IMR-90 (cell line): ENCODE results near the gene PAMR1. TPM values are rescaled to one million over a fixed set of nuclear protein-coding genes. Genes with fewer than 3 reads are reported as not detected.

Experiments
- ATAC-seq: fragments of 200-7000 bp; cut with Tn5 transposase; 2 replicates; pipeline ENCODE4 v1.9.1; 2020; ENCODE audit warnings: low read depth, mild to moderate bottlenecking, moderate library complexity
- Bru-seq: library from RNA; stranded (reverse); fragments of 400-500 nt; gene quantifications from one replicate; lab custom pipeline; 2021; lab: Mats Ljungman, UMichigan
- BruChase-seq, 2 experiments: library from RNA; stranded (reverse); fragments of 400-500 nt; gene quantifications; one replicate each; lab custom pipeline; 2021; lab: Mats Ljungman, UMichigan
- BruUV-seq: library from RNA; stranded (reverse); fragments of 400-500 nt; replicated peaks from 2 replicates; lab custom pipeline; 2021; lab: Mats Ljungman, UMichigan
- CTCF ChIA-PET: fragments of 300-600 bp; formaldehyde crosslinking; extraction: SDS; loops from one replicate; lab custom pipeline; 2021; ENCODE audit warnings: antibody characterized with exemption; lab: Yijun Ruan, JAX
- POLR2A ChIA-PET: fragments of 300-600 bp; sonication (Branson Sonifier 250); formaldehyde crosslinking; loops from one replicate; lab custom pipeline; 2022; ENCODE audit warnings: antibody characterized with exemption; ENCODE audit not compliant: unreplicated experiment; lab: Charles Lee
- DNase-seq: peaks from one replicate; pipeline ENCODE4 v3.0.0; 2013
- H2AFZ ChIP-seq: replicated peaks from 2 replicates; pipeline ENCODE3; 2013; ENCODE audit warnings: low read length, mild to moderate bottlenecking; ENCODE audit not compliant: poor library complexity
- H2AK5ac ChIP-seq: 2 replicates; pipeline ENCODE4 v1.6.1; 2013; ENCODE audit warnings: low read depth, low read length, inconsistent platforms
- H2AK9ac ChIP-seq: replicated peaks from 2 replicates; pipeline ENCODE3; 2013; ENCODE audit warnings: mild to moderate bottlenecking, low read depth, low read length, moderate library complexity; ENCODE audit not compliant: poor library complexity
- H2BK120ac ChIP-seq: 2 replicates; pipeline ENCODE4 v1.6.1; 2013; ENCODE audit warnings: low read depth, low read length, inconsistent platforms
- H2BK15ac ChIP-seq: 3 replicates; pipeline ENCODE4 v1.6.1; 2013; ENCODE audit warnings: low read depth, low read length, inconsistent platforms
- H2BK20ac ChIP-seq: 2 replicates; pipeline ENCODE4 v1.6.1; 2013; ENCODE audit warnings: low read depth, mild to moderate bottlenecking, inconsistent platforms, low read length, moderate library complexity
- H2BK5ac ChIP-seq: 2 replicates; pipeline ENCODE4 v1.6.1; 2013; ENCODE audit warnings: mild to moderate bottlenecking, low read depth, low read length, inconsistent platforms; ENCODE audit not compliant: poor library complexity, severe bottlenecking
- H3K14ac ChIP-seq: replicated peaks from 2 replicates; pipeline ENCODE4 v1.6.1; 2013; ENCODE audit warnings: low read depth, low read length, inconsistent platforms
- H3K18ac ChIP-seq: 2 replicates; pipeline ENCODE4 v1.6.1; 2013; ENCODE audit warnings: low read depth, low read length, control low read depth
- H3K23ac ChIP-seq: 2 replicates; pipeline ENCODE4 v1.6.1; 2013; ENCODE audit warnings: low read depth, low read length, inconsistent platforms
- H3K27ac ChIP-seq: 2 replicates; pipeline ENCODE4 v1.5.1; 2013; ENCODE audit warnings: mild to moderate bottlenecking, control low read depth, low read length; ENCODE audit not compliant: insufficient read depth
- H3K27me3 ChIP-seq: 2 replicates; pipeline ENCODE4 v1.6.1; 2013; ENCODE audit warnings: low read length; ENCODE audit not compliant: control insufficient read depth, insufficient read depth
- H3K36me3 ChIP-seq: 2 replicates; pipeline ENCODE4 v1.6.1; 2013; ENCODE audit warnings: low read length, mixed read lengths; ENCODE audit not compliant: control insufficient read depth, insufficient read depth
- H3K4ac ChIP-seq: 2 replicates; pipeline ENCODE4 v1.6.1; 2013; ENCODE audit warnings: low read depth, low read length, inconsistent platforms
- H3K4me1 ChIP-seq: 2 replicates; pipeline ENCODE4 v1.6.1; 2013; ENCODE audit warnings: low read length, mixed read lengths; ENCODE audit not compliant: control insufficient read depth, insufficient read depth
- H3K4me2 ChIP-seq: 2 replicates; pipeline ENCODE4 v1.6.1; 2013; ENCODE audit warnings: low read depth, mild to moderate bottlenecking, control low read depth, low read length, moderate library complexity
- H3K4me3 ChIP-seq: 2 replicates; pipeline ENCODE4 v1.5.1; 2013; ENCODE audit warnings: low read depth, mild to moderate bottlenecking, control low read depth, low read length, moderate library complexity; ENCODE audit not compliant: insufficient read depth
- H3K56ac ChIP-seq: 2 replicates; pipeline ENCODE4 v1.6.1; 2013; ENCODE audit warnings: low read length, inconsistent platforms; ENCODE audit not compliant: insufficient read depth; ENCODE audit errors: extremely low read depth
- H3K79me1 ChIP-seq, 2 experiments: 2 replicates each; pipeline ENCODE4 v1.6.1; 2013; ENCODE audit warnings: low read length in 2 of 2, inconsistent platforms in 1 of 2, low read depth in 1 of 2
- H3K9ac ChIP-seq: 2 replicates; pipeline ENCODE4 v1.6.1; 2013; ENCODE audit warnings: low read depth, low read length, control low read depth
- H3K9me1 ChIP-seq: 2 replicates; pipeline ENCODE4 v1.6.1; 2013; ENCODE audit warnings: low read length, inconsistent platforms; ENCODE audit not compliant: insufficient read depth
- H3K9me3 ChIP-seq: 2 replicates; pipeline ENCODE4 v1.6.1; 2013; ENCODE audit warnings: low read length; ENCODE audit not compliant: control insufficient read depth, insufficient read depth
- H4K20me1 ChIP-seq: 2 replicates; pipeline ENCODE4 v1.6.1; 2013; ENCODE audit warnings: low read length, inconsistent platforms; ENCODE audit not compliant: insufficient read depth
- H4K5ac ChIP-seq: 2 replicates; pipeline ENCODE4 v1.6.1; 2013; ENCODE audit warnings: mild to moderate bottlenecking, low read depth, low read length, control low read depth
- H4K8ac ChIP-seq, 2 experiments: 2 replicates each; pipeline ENCODE4 v1.6.1; 2013; ENCODE audit warnings: low read depth in 2 of 2, low read length in 2 of 2, control low read depth in 1 of 2, inconsistent platforms in 1 of 2
- H4K91ac ChIP-seq: 2 replicates; pipeline ENCODE4 v1.6.1; 2013; ENCODE audit warnings: low read depth, low read length, inconsistent platforms; ENCODE audit not compliant: insufficient read depth
- CHD1 ChIP-seq: IDR thresholded peaks from 2 replicates; pipeline ENCODE4 v1.6.1; 2012; ENCODE audit warnings: low read depth, low read length, improper control_type of control experiment
- MAFK ChIP-seq: IDR thresholded peaks from 2 replicates; pipeline ENCODE4 v1.6.1; 2012; ENCODE audit warnings: low read depth, low read length, improper control_type of control experiment
- MAZ ChIP-seq: IDR thresholded peaks from 2 replicates; pipeline ENCODE4 v1.6.1; 2012; ENCODE audit warnings: low read depth, mild to moderate bottlenecking, low read length, improper control_type of control experiment, moderate library complexity, borderline replicate concordance
- POLR2A ChIP-seq: IDR thresholded peaks from 2 replicates; pipeline ENCODE4 v1.6.1; 2012; ENCODE audit warnings: mild to moderate bottlenecking, low read depth, low read length
- RAD21 ChIP-seq: IDR thresholded peaks from 2 replicates; pipeline ENCODE4 v1.6.1; 2012; ENCODE audit warnings: low read length, improper control_type of control experiment
- WGBS, 2 experiments: methylation state at CpG; one replicate each; pipeline versions ENCODE4 v1.1.5 to v1.1.7; 2013; ENCODE audit warnings: missing lambda C conversion rate in 2 of 2; ENCODE audit not compliant: insufficient read length in 1 of 2; ENCODE audit errors: extremely low coverage in 2 of 2; 5-methylcytosine and 5-hydroxymethylcytosine counted together
- dilution Hi-C: fragments of 300-500 bp; cut with HindIII; formaldehyde crosslinking; loops from one replicate; pipeline ENCODE4 v1.14.3; 2018; ENCODE audit warnings: low sequenced_read_pairs; ENCODE audit not compliant: unreplicated experiment
- in situ Hi-C: fragments of 300-500 bp; cut with MboI; formaldehyde crosslinking; loops from 3 replicates; pipeline ENCODE4 v1.14.3; 2019; ENCODE audit warnings: low sequenced_read_pairs, inconsistent platforms, mixed read lengths
- intact Hi-C: fragments of 100-400 bp; cut with micrococcal nuclease; formaldehyde crosslinking; loops from 2 replicates; pipeline ENCODE4 v1.10.0; 2022
- long read RNA-seq: library from polyadenylated mRNA; unstranded; transcript quantifications from one replicate; pipeline ENCODE4 v2.0.0, GENCODE V29; 2021; ENCODE audit not compliant: unreplicated experiment
- polyA plus RNA-seq, 3 experiments: library from polyadenylated mRNA; depleted of rRNA; stranded (reverse); fragments of >200 nt; gene quantifications; 2 replicates each; pipeline ENCODE4 v1.2.3, GENCODE V29; 2012; ENCODE audit warnings: low replicate concordance in 1 of 3
- total RNA-seq: library from RNA; depleted of rRNA; stranded (reverse); fragments of >200 nt; gene quantifications from 2 replicates; pipeline ENCODE4 v1.2.3, GENCODE V29; 2012; rRNA removed

The PAMR1 gene, protein sequence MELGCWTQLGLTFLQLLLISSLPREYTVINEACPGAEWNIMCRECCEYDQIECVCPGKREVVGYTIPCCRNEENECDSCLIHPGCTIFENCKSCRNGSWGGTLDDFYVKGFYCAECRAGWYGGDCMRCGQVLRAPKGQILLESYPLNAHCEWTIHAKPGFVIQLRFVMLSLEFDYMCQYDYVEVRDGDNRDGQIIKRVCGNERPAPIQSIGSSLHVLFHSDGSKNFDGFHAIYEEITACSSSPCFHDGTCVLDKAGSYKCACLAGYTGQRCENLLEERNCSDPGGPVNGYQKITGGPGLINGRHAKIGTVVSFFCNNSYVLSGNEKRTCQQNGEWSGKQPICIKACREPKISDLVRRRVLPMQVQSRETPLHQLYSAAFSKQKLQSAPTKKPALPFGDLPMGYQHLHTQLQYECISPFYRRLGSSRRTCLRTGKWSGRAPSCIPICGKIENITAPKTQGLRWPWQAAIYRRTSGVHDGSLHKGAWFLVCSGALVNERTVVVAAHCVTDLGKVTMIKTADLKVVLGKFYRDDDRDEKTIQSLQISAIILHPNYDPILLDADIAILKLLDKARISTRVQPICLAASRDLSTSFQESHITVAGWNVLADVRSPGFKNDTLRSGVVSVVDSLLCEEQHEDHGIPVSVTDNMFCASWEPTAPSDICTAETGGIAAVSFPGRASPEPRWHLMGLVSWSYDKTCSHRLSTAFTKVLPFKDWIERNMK
- 65.5 and 80.7 TPM in 2 replicates for total RNA-seq
- 67.5 and 70.7 TPM in 2 replicates for polyA plus RNA-seq (2012; rRNA removed)
- 61.3 and 83.4 TPM in 2 replicates for polyA plus RNA-seq (2012; cell fraction: cytosol; rRNA removed)
- polyA plus RNA-seq (2012; cell fraction: nucleus; rRNA removed; ENCODE audit: low replicate concordance): 102 and 106 TPM in 2 replicates
- Bru-seq, nascent RNA: percentile 92 among the genes with signal in this experiment
- percentile 78 among the genes with signal in this experiment for BruChase-seq, experiment 1, labeled RNA remaining after a 6-hour chase
- percentile 74 among the genes with signal in this experiment for BruChase-seq, experiment 2, labeled RNA remaining after a 2-hour chase
- long read RNA-seq, transcript PAMR1-209 (12 exons, 2,785 nt): minor isoform, 41 of 208 reads
- long read RNA-seq, transcript PAMR1-207 (11 exons, 3,142 nt): major isoform, 117 of 208 reads
- long read RNA-seq, partial matches to known transcripts: 34 of 208 reads
- long read RNA-seq, other reads (novel, unspliced or antisense): 16 of 208 reads

DNA sequence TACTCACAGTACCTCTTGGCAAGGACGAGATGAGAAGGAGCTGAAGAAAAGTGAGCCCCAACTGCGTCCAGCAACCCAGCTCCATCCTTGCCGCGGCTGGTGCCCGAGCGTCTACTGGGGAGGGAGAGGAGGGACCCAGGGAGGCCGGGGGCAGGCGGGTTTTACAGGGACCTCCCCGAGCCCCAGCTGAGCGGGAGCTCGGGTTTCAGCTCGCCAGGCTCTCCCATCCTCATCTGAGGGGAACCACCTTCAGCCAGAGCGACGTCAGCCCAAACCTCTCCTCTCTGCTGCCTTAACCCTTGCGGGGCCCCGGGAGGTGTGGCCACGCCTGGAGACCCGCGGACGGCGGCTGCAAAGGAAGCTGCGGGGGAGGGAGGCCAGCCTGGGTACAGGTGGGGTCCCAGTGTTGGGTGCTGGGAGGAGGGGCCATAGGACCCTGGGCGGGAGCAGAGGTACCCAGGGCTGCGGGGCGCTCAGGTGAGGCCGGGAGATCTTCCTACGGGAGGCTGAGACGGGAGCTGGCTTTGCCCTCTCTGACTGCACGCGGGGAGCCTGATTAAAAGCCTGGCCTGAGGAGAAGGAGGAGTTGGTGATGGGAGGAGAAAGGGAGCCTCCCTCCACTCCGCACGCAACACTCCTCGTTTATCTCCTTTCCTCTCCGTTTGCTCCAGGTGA is at the start of gene PAMR1:
TSS of gene PAMR1 (minus strand) at position 116 of the 675 bp plus-strand sequence. CDS start at position 85, 31 bp downstream.
- H3K79me1 ChIP-seq: peaks cover 21 to 57% of the 10 kb centered on the region in 2 experiments
- peak within 1 kb of the TSS; percentile 94 for H3K4me3 ChIP-seq
- H3K9me1 ChIP-seq: peaks cover 24% of the 10 kb centered on the region
- H2BK20ac ChIP-seq: peak within 1 kb of the TSS; percentile 69
- peak within 1 kb of the TSS; percentile 88 for H2BK120ac ChIP-seq
- peak within 1 kb of the TSS; percentile 91 for H3K27ac ChIP-seq
- DNase-seq: peak; percentile 90
- H4K91ac ChIP-seq: peak within 1 kb of the TSS; percentile 90
- no TSS peak for BruUV-seq
- ATAC-seq: peak; percentile 79
- ChIA-PET CTCF (interaction anchor here (0.9 to 2.5 kb wide), 2 partner anchors 38 to 296 kb away, joined by 3 to 7 read pairs; no protein-coding TSS in a partner anchor), POLR2A (interaction anchor here (1.3 kb wide), 1 partner anchor 14 kb away, joined by 6 read pairs; no protein-coding TSS in a partner anchor)
- TF ChIP-seq MAZ (peak; percentile 80), RAD21 (no peak), POLR2A (peak; percentile 74), CHD1 (no peak), MAFK (no peak)
- whole genome bisulfite sequencing, 2 experiments: 9% methylated on average over 11 of the region's 34 CpGs; no CpG with 5 or more reads in 1 of the 2 experiments
- H2BK5ac ChIP-seq: peak within 1 kb of the TSS; percentile 85
- H2AK5ac ChIP-seq: peak within 1 kb of the TSS; percentile 90
- H3K9ac ChIP-seq: peak within 1 kb of the TSS; percentile 91
- H4K8ac ChIP-seq: peak within 1 kb of the TSS; percentile 77 to 92
- H3K14ac ChIP-seq: peak within 1 kb of the TSS; percentile 95
- H3K36me3 ChIP-seq: no peaks in the 10 kb centered on the region
- no peaks in the 10 kb centered on the region for H3K9me3 ChIP-seq
- H2AK9ac ChIP-seq: peak within 1 kb of the TSS; percentile 88
- H4K20me1 ChIP-seq: peaks cover 2% of the 10 kb centered on the region; the same call in 1 of the 2 replicates
- peak within 1 kb of the TSS; percentile 92 for H3K23ac ChIP-seq
- peak within 1 kb of the TSS; percentile 88 for H3K4me2 ChIP-seq
- no peaks in the 10 kb centered on the region for H3K27me3 ChIP-seq
- peak within 1 kb of the TSS; percentile 98 for H3K18ac ChIP-seq
- dilution Hi-C loops: no loop called here
- in situ Hi-C loops: no loop called here
- H3K4ac ChIP-seq: peak within 1 kb of the TSS; percentile 89
- intact Hi-C loops: loop anchor here (2.0 kb wide), 1 partner anchor 35 kb away; no protein-coding TSS in a partner anchor
- peak within 1 kb of the TSS; percentile 62 for H3K56ac ChIP-seq
- peak within 1 kb of the TSS; percentile 91 for H4K5ac ChIP-seq
- peaks cover 29% of the 10 kb centered on the region for H3K4me1 ChIP-seq
- peak within 1 kb of the TSS; percentile 86; the same call in 2 of the 3 replicates for H2BK15ac ChIP-seq
- peak within 1 kb of the TSS; percentile 93 for H2AFZ ChIP-seq
